H1 (cell line): Measurements from ENCODE around the gene SYNJ2. TPM values are rescaled to one million over a fixed set of nuclear protein-coding genes. Genes with fewer than 3 reads are reported as not detected.

Experiments used
- CTCF ChIA-PET: fragments of 300-600 bp; sonication (Branson Sonifier 250); formaldehyde crosslinking; loops from one replicate; lab custom pipeline; 2021; ENCODE audit not compliant: partially characterized antibody; lab: Charles Lee
- POLR2A ChIA-PET: fragments of 300-600 bp; sonication (Branson Sonifier 250); formaldehyde crosslinking; loops from one replicate; lab custom pipeline; 2021; ENCODE audit warnings: inconsistent platforms; ENCODE audit not compliant: partially characterized antibody; lab: Charles Lee
- DNase-seq, 2 experiments: peaks; one replicate each; pipeline versions ENCODE4 v3.0.0 to v3.0.0-alpha.2; 2010 to 2022; ENCODE audit warnings: low spot score in 2 of 2, low read depth in 1 of 2, mixed read lengths in 1 of 2
- FAIRE-seq: peaks from 2 replicates; lab custom pipeline; 2011; peaks lifted over from hg19 to GRCh38; lab: Jason Lieb, UNC
- H2AFZ ChIP-seq: 2 replicates; pipeline ENCODE4 v1.8.1; 2012; ENCODE audit warnings: low read length, inconsistent platforms
- H2AK5ac ChIP-seq: 2 replicates; pipeline ENCODE4 v1.6.1; 2013; ENCODE audit warnings: low read depth, low read length
- H2BK120ac ChIP-seq: replicated peaks from 2 replicates; pipeline ENCODE3; 2013; ENCODE audit warnings: low read depth, low read length, inconsistent platforms
- H2BK12ac ChIP-seq: 2 replicates; pipeline ENCODE4 v1.6.1; 2013; ENCODE audit warnings: low read depth, low read length
- H2BK15ac ChIP-seq: 2 replicates; pipeline ENCODE4 v1.6.1; 2013; ENCODE audit warnings: low read length
- H2BK20ac ChIP-seq: 2 replicates; pipeline ENCODE4 v1.6.1; 2013; ENCODE audit warnings: low read length
- H2BK5ac ChIP-seq: 2 replicates; pipeline ENCODE4 v1.6.1; 2013; ENCODE audit warnings: low read depth, low read length
- H3K14ac ChIP-seq: 2 replicates; pipeline ENCODE4 v1.6.1; 2013; ENCODE audit warnings: inconsistent platforms; ENCODE audit not compliant: insufficient read length
- H3K18ac ChIP-seq: 2 replicates; pipeline ENCODE4 v1.6.1; 2013; ENCODE audit warnings: low read length; ENCODE audit errors: extremely low read depth
- H3K23ac ChIP-seq: 2 replicates; pipeline ENCODE4 v1.6.1; 2013; ENCODE audit warnings: inconsistent platforms; ENCODE audit not compliant: insufficient read length
- H3K23me2 ChIP-seq: 2 replicates; pipeline ENCODE4 v1.6.1; 2013; ENCODE audit warnings: low read depth, low read length
- H3K27ac ChIP-seq: 2 replicates; pipeline ENCODE4 v1.6.1; 2011; ENCODE audit warnings: low read depth, low read length, inconsistent platforms
- H3K27me3 ChIP-seq, 4 experiments: replicated peaks in 1 of 4; 1 replicate in 1 of 4; 2 replicates in 3 of 4; pipeline versions ENCODE4 v1.6.1 to v1.8.1; 2011 to 2013; ENCODE audit warnings: low read length in 3 of 4, mild to moderate bottlenecking in 3 of 4, inconsistent platforms in 2 of 4, mixed read lengths in 2 of 4, moderate library complexity in 1 of 4; ENCODE audit not compliant: control insufficient read depth in 3 of 4, insufficient read depth in 3 of 4; ENCODE audit errors: extremely low read depth in 1 of 4
- H3K36me3 ChIP-seq, 4 experiments: 2 replicates each; pipeline versions ENCODE4 v1.6.1 to v1.8.1; 2011 to 2013; ENCODE audit warnings: mild to moderate bottlenecking in 4 of 4, low read length in 3 of 4, moderate library complexity in 2 of 4, control low read depth in 1 of 4, inconsistent platforms in 1 of 4; ENCODE audit not compliant: insufficient read depth in 4 of 4, control insufficient read depth in 2 of 4
- H3K4ac ChIP-seq: replicated peaks from 2 replicates; pipeline ENCODE3; 2013; ENCODE audit warnings: low read length, low read depth, mixed read lengths, inconsistent platforms; ENCODE audit not compliant: insufficient read length
- H3K4me1 ChIP-seq, 4 experiments: replicated peaks in 1 of 4; 1 replicate in 1 of 4; 2 replicates in 3 of 4; pipeline versions ENCODE4 v1.6.1 to v1.8.1; 2011 to 2013; ENCODE audit warnings: low read length in 3 of 4, inconsistent platforms in 2 of 4, mixed read lengths in 1 of 4; ENCODE audit not compliant: insufficient read depth in 4 of 4, control insufficient read depth in 3 of 4
- H3K4me2 ChIP-seq, 2 experiments: 2 replicates each; pipeline versions ENCODE4 v1.6.1 to v1.8.1; 2011 to 2013; ENCODE audit warnings: low read depth in 2 of 2, low read length in 2 of 2, control low read depth in 1 of 2, inconsistent platforms in 1 of 2, mild to moderate bottlenecking in 1 of 2; ENCODE audit not compliant: insufficient read depth in 1 of 2
- H3K4me3 ChIP-seq, 4 experiments: fragments of 200-600, 300-600 bp in 1 of 4; sonication (generic), shearing (Covaris generic), sonication (Bioruptor Twin) in 1 of 4; 2 replicates each; pipeline versions ENCODE4 v1.5.1 to v1.8.1; 2011 to 2016; ENCODE audit warnings: low read length in 4 of 4, low read depth in 3 of 4, control low read depth in 2 of 4, inconsistent platforms in 2 of 4, mild to moderate bottlenecking in 2 of 4, mixed read lengths in 1 of 4, moderate library complexity in 1 of 4; ENCODE audit not compliant: insufficient read depth in 2 of 4; ENCODE audit errors: extremely low read depth in 1 of 4
- H3K56ac ChIP-seq: replicated peaks from 2 replicates; pipeline ENCODE3; 2013; ENCODE audit warnings: low read depth, mild to moderate bottlenecking, mixed read lengths, low read length, inconsistent platforms; ENCODE audit not compliant: insufficient read length
- H3K79me1 ChIP-seq: 2 replicates; pipeline ENCODE4 v1.6.1; 2013; ENCODE audit warnings: low read depth, low read length, control low read depth
- H3K79me2 ChIP-seq, 2 experiments: 2 replicates each; pipeline versions ENCODE4 v1.6.1 to v1.8.1; 2012 to 2013; ENCODE audit warnings: low read length in 2 of 2, mild to moderate bottlenecking in 2 of 2, inconsistent platforms in 1 of 2; ENCODE audit not compliant: insufficient read depth in 2 of 2, control insufficient read depth in 1 of 2
- H3K9ac ChIP-seq, 4 experiments: replicated peaks in 1 of 4; 1 replicate in 1 of 4; 2 replicates in 3 of 4; pipeline versions ENCODE4 v1.6.1 to v1.8.1; 2011 to 2013; ENCODE audit warnings: low read depth in 3 of 4, low read length in 3 of 4, control low read depth in 2 of 4, mild to moderate bottlenecking in 2 of 4, moderate library complexity in 2 of 4, inconsistent platforms in 1 of 4; ENCODE audit errors: extremely low read depth in 1 of 4
- H3K9me3 ChIP-seq, 2 experiments: 2 replicates each; pipeline versions ENCODE4 v1.6.1 to v1.8.1; 2012 to 2013; ENCODE audit warnings: mild to moderate bottlenecking in 2 of 2, moderate library complexity in 2 of 2, control low read depth in 1 of 2, inconsistent platforms in 1 of 2, low read depth in 1 of 2, low read length in 1 of 2, mixed read lengths in 1 of 2; ENCODE audit not compliant: insufficient read depth in 2 of 2
- H4K20me1 ChIP-seq, 2 experiments: replicated peaks in 1 of 2; 2 replicates each; pipeline versions ENCODE3 to v1.8.1; 2011 to 2013; ENCODE audit warnings: inconsistent platforms in 2 of 2, low read length in 2 of 2, mild to moderate bottlenecking in 1 of 2; ENCODE audit not compliant: insufficient read depth in 2 of 2, control insufficient read depth in 1 of 2
- H4K5ac ChIP-seq: 2 replicates; pipeline ENCODE4 v1.6.1; 2013; ENCODE audit warnings: low read length, low read depth, mixed read lengths, inconsistent platforms; ENCODE audit not compliant: insufficient read length
- H4K8ac ChIP-seq: 2 replicates; pipeline ENCODE4 v1.8.0; 2013; ENCODE audit warnings: mild to moderate bottlenecking, moderate library complexity, low read length, inconsistent platforms; ENCODE audit not compliant: insufficient read depth; ENCODE audit errors: extremely low read depth
- H4K91ac ChIP-seq: replicated peaks from 2 replicates; pipeline ENCODE3; 2013; ENCODE audit warnings: low read length, mixed read lengths, inconsistent platforms; ENCODE audit not compliant: insufficient read length
- E2F6 ChIP-seq: IDR thresholded peaks from 2 replicates; pipeline ENCODE4 v1.6.1; 2012; ENCODE audit warnings: inconsistent platforms
- KDM5A ChIP-seq: fragments of 200-600 bp; IDR thresholded peaks from 2 replicates; pipeline ENCODE4 v1.7.1; 2012; ENCODE audit warnings: mild to moderate bottlenecking, low read length, inconsistent platforms, mixed read lengths
- TAF7 ChIP-seq: optimal IDR thresholded peaks from 2 replicates; pipeline ENCODE3; 2011; ENCODE audit warnings: low read depth, mild to moderate bottlenecking, inconsistent platforms, low read length, moderate library complexity, borderline replicate concordance
- YY1 ChIP-seq: IDR thresholded peaks from 2 replicates; pipeline ENCODE4 v1.6.1; 2011; ENCODE audit warnings: low read depth, mild to moderate bottlenecking, low read length
- ZNF274 ChIP-seq: IDR thresholded peaks from 2 replicates; pipeline ENCODE4 v1.7.0; 2012; ENCODE audit warnings: low read length, borderline replicate concordance; ENCODE audit errors: extremely low read depth
- WGBS, 2 experiments: shearing (Covaris generic) in 1 of 2; methylation state at CpG; one replicate each; pipeline versions ENCODE4 v1.1.6 to v1.1.7; 2013 to 2015; ENCODE audit warnings: low lambda C conversion rate in 2 of 2, mixed read lengths in 2 of 2, inconsistent platforms in 1 of 2, low coverage in 1 of 2, missing lambda C conversion rate in 1 of 2; ENCODE audit not compliant: insufficient replicate concordance in 2 of 2, insufficient coverage in 1 of 2, insufficient read length in 1 of 2; ENCODE audit errors: extremely low coverage in 1 of 2, missing lambda C conversion rate in 1 of 2; 5-methylcytosine and 5-hydroxymethylcytosine counted together
- polyA plus RNA-seq, 7 experiments: library from polyadenylated mRNA; depleted of rRNA in 3 of 7; stranded (reverse) in 5 of 7; unstranded in 2 of 7; fragments of >200 nt in 5 of 7; fragments of 200-250 nt in 2 of 7; gene quantifications; 1 replicate in 5 of 7; 2 replicates in 1 of 7; 4 replicates in 1 of 7; pipeline versions ENCODE4 v1.2.1 to v1.2.3, GENCODE V29; 2011 to 2013; ENCODE audit warnings: missing spikeins in 2 of 7, mixed read lengths in 2 of 7
- total RNA-seq: library from RNA; stranded (reverse); fragmentation: NEBNext Ultra II Directional; extraction: Animal tissue kit (Norgen Biotek cat#: 25700); gene quantifications from 2 replicates; pipeline ENCODE4 v1.2.1, GENCODE V29; 2021

Gene SYNJ2
- total and polyA plus RNA-seq, 2 of the 8 experiments (the other 6 are each of a cell fraction or from before 2014, with no cell fraction given): 3.7 to 13.9 TPM

GRCh38 chr6:158006331-158006730 is 24.7 kb downstream of the SYNJ2 start:
- Histone ChIP-seq H3K27me3 (no peaks in the 10 kb centered on the region), H3K23me2 (no peaks in the 10 kb centered on the region), H3K4me1 (peaks cover 4 to 15% (median 6%) of the 10 kb centered on the region in 4 experiments), H3K4ac (no peak overlapping the region), H2AFZ (no peak overlapping the region), H3K56ac (no peak overlapping the region), H3K4me2 (no peak overlapping the region), H2BK20ac (no peak overlapping the region), H3K79me1 (peaks cover 2% of the 10 kb centered on the region; the same call in 1 of the 2 replicates), H3K14ac (no peak overlapping the region), H2BK120ac (no peak overlapping the region), H3K4me3 (no peak overlapping the region), H3K18ac (no peak overlapping the region), H3K79me2 (no peaks in the 10 kb centered on the region), H3K36me3 (no peaks in the 10 kb centered on the region), H3K27ac (no peak overlapping the region), H4K8ac (no peak overlapping the region), H3K9ac (no peak overlapping the region), H2BK15ac (peak overlapping the region; percentile 37; the same call in 1 of the 2 replicates), H4K5ac (no peak overlapping the region), H2BK5ac (no peak overlapping the region), H3K23ac (no peak overlapping the region), H2AK5ac (no peak overlapping the region), H3K9me3 (no peaks in the 10 kb centered on the region), H2BK12ac (no peak overlapping the region), H4K20me1 (no peaks in the 10 kb centered on the region), H4K91ac (no peak overlapping the region)
- no peak for FAIRE-seq
- ChIA-PET CTCF (interaction anchor here (0.9 to 2.5 kb wide), 6 partner anchors 11 to 66 kb away, joined by 3 to 10 read pairs (median 4); no protein-coding TSS in a partner anchor), POLR2A (no interaction called here)
- DNase-seq: no peak
- WGBS, 2 experiments: 89% methylated on average over 7 of the region's 7 CpGs; no CpG with 5 or more reads in 1 of the 2 experiments
- TF ChIP-seq ZNF274 (no peak), E2F6 (no peak), KDM5A (no peak), TAF7 (no peak), YY1 (no peak)
